ENCODE measurements around the gene IL26. TPM values are rescaled to one million over a fixed set of nuclear protein-coding genes. Genes with fewer than 3 reads are reported as not detected.

IL26 gene
- total RNA-seq, 1 experiment from 2014 or later: not detected

DNA sequence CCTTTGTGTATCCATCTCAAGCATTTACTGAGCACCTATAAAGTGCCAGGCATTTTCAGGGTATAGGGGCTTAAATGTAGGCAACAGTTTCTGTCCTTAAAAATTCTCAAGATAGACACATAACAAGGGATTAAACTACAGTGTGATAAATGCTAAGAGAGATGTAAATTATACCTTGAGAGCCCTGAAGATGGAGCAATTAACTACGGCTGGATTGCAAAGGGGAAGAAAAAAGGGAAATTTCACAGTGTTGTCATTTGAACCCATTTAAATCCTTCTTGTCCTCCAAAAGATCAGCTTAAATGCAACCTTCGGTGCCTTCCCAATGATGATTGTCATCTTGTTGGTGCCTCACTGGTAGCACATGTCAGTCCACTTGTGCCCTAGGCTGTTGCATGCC is 11.5 kb upstream of the IL26 start:
- peak overlapping the region; percentile 36 for H2AFZ ChIP-seq (ENCODE audit: low read length)
- H3K36me3 ChIP-seq (ENCODE audit: insufficient read depth, low read length): no peaks in the 10 kb centered on the region
- DNase-seq: peak; percentile 47
- H3K9me2 ChIP-seq (replicated peaks; ENCODE audit: insufficient read depth, low read length): no peaks in the 10 kb centered on the region
- H3K4me3 ChIP-seq (ENCODE audit: low read length): peak overlapping the region; percentile 42; the same call in 1 of the 2 replicates
- peak overlapping the region; percentile 58 for H3K4me2 ChIP-seq (ENCODE audit: low read depth, low read length, poor library complexity, severe bottlenecking)
- H3K27ac ChIP-seq (ENCODE audit: low read length): no peak overlapping the region
- H3K27me3 ChIP-seq (ENCODE audit: low read length): no peaks in the 10 kb centered on the region
- peaks cover 12% of the 10 kb centered on the region for H3K4me1 ChIP-seq (ENCODE audit: low read length)
- H4K20me1 ChIP-seq (ENCODE audit: insufficient read depth, low read depth, low read length): no peaks in the 10 kb centered on the region
- no peaks in the 10 kb centered on the region for H3K79me2 ChIP-seq (ENCODE audit: low read length)
- H3K9ac ChIP-seq (ENCODE audit: low read length): peak overlapping the region; percentile 47
- H3K9me3 ChIP-seq (ENCODE audit: low read length): no peaks in the 10 kb centered on the region

DNA sequence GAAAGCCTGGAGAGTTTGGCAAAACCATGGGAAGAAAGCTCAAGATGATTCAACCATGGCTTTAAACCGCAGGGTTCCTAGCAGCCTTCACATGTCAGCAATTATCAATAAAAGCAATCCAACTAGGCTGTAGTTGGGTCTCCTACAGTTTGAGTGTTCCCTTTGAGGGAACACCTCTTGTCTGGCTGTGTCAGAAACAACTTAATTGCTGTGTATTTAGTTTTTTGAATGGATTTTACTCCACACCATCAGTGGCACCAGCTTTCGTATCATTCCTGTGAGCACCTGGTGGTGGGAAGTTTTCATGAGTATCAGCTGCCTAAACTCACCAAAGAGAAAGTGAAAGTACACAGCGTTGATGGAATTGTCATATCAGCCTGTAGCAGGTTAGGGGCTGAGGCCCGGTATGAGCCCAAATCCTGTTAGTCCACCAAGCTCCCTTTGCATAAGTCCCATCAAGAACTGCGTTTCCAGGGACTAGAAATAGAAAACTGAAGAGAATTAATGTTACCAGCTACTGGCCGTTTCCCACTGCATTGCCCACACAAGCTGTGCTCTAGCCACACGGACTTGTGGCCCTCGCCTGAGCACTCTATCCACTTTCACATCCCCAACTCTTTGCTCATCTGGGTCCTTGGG is 10.9 kb upstream of the IL26 start:
- peak overlapping the region; percentile 42; the same call in 1 of the 2 replicates for H3K4me3 ChIP-seq (ENCODE audit: low read length)
- no peak overlapping the region for H3K27ac ChIP-seq (ENCODE audit: low read length)
- peak overlapping the region; percentile 47 for H3K9ac ChIP-seq (ENCODE audit: low read length)
- H3K4me2 ChIP-seq (ENCODE audit: low read depth, low read length, poor library complexity, severe bottlenecking): peak overlapping the region; percentile 58
- no peaks in the 10 kb centered on the region for H4K20me1 ChIP-seq (ENCODE audit: insufficient read depth, low read depth, low read length)
- no peaks in the 10 kb centered on the region for H3K9me3 ChIP-seq (ENCODE audit: low read length)
- no peaks in the 10 kb centered on the region for H3K27me3 ChIP-seq (ENCODE audit: low read length)
- DNase-seq: peak; percentile 43
- H3K79me2 ChIP-seq (ENCODE audit: low read length): no peaks in the 10 kb centered on the region
- no peaks in the 10 kb centered on the region for H3K36me3 ChIP-seq (ENCODE audit: insufficient read depth, low read length)
- H3K9me2 ChIP-seq (replicated peaks; ENCODE audit: insufficient read depth, low read length): no peaks in the 10 kb centered on the region
- H2AFZ ChIP-seq (ENCODE audit: low read length): peak overlapping the region; percentile 36
- H3K4me1 ChIP-seq (ENCODE audit: low read length): peaks cover 12% of the 10 kb centered on the region

DNA sequence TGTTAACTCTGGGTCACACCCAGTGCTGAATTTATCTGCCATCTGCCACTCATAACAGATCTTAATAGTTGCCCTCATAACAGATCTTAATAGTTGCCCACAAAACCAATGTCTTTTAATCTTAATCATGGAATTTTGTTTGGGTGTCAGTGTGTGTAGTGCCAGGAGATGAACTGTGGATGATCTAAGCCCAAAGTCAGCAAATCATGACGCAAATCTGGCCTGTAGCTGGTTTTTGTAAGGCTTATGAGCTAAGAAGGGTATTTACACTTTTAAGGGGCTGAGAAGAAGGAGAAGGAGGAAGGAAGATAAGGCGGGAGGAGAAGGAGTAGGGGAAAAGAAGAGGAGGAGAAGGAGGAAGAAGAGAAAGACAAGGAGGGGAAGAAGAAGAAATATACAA is 10.0 kb upstream of the IL26 start:
- no peak overlapping the region for H3K4me2 ChIP-seq (ENCODE audit: low read depth, low read length, poor library complexity, severe bottlenecking)
- no peak for DNase-seq
- no peak overlapping the region for H3K27ac ChIP-seq (ENCODE audit: low read length)
- no peaks in the 10 kb centered on the region for H3K9me3 ChIP-seq (ENCODE audit: low read length)
- H3K36me3 ChIP-seq (ENCODE audit: insufficient read depth, low read length): no peaks in the 10 kb centered on the region
- no peak overlapping the region for H3K4me3 ChIP-seq (ENCODE audit: low read length)
- H4K20me1 ChIP-seq (ENCODE audit: insufficient read depth, low read depth, low read length): no peaks in the 10 kb centered on the region
- no peaks in the 10 kb centered on the region for H3K9me2 ChIP-seq (replicated peaks; ENCODE audit: insufficient read depth, low read length)
- no peaks in the 10 kb centered on the region for H3K79me2 ChIP-seq (ENCODE audit: low read length)
- no peak overlapping the region for H3K9ac ChIP-seq (ENCODE audit: low read length)
- no peak overlapping the region for H2AFZ ChIP-seq (ENCODE audit: low read length)
- no peaks in the 10 kb centered on the region for H3K27me3 ChIP-seq (ENCODE audit: low read length)
- H3K4me1 ChIP-seq (ENCODE audit: low read length): peaks cover 12% of the 10 kb centered on the region

DNA sequence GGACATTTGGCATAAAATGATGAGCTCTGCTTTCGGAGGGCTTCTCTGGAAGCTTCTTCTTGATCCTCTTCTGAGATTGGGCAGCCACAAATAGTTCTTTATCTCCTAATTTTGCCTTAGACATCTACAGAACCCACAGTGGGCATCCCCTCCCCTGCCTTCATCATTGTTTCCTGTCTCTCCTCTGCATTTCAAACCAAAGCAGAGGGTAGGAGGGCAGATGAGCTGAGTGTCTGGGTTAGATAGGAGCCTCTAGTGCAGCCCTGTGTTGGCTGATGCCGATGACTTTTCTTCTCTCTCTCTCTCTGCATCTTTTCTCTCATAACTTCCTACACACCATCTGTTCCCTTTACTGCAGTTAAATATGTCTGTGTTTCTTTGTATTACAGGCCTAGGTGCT is 8.5 kb upstream of the IL26 start:
- no peak overlapping the region for H3K9ac ChIP-seq (ENCODE audit: low read length)
- H3K79me2 ChIP-seq (ENCODE audit: low read length): no peaks in the 10 kb centered on the region
- DNase-seq: no peak
- H3K36me3 ChIP-seq (ENCODE audit: insufficient read depth, low read length): no peaks in the 10 kb centered on the region
- H2AFZ ChIP-seq (ENCODE audit: low read length): no peak overlapping the region
- H3K27ac ChIP-seq (ENCODE audit: low read length): no peak overlapping the region
- H3K9me3 ChIP-seq (ENCODE audit: low read length): no peaks in the 10 kb centered on the region
- H3K4me2 ChIP-seq (ENCODE audit: low read depth, low read length, poor library complexity, severe bottlenecking): no peak overlapping the region
- peaks cover 12% of the 10 kb centered on the region for H3K4me1 ChIP-seq (ENCODE audit: low read length)
- H3K4me3 ChIP-seq (ENCODE audit: low read length): no peak overlapping the region
- no peaks in the 10 kb centered on the region for H3K27me3 ChIP-seq (ENCODE audit: low read length)
- no peaks in the 10 kb centered on the region for H3K9me2 ChIP-seq (replicated peaks; ENCODE audit: insufficient read depth, low read length)
- H4K20me1 ChIP-seq (ENCODE audit: insufficient read depth, low read depth, low read length): no peaks in the 10 kb centered on the region

DNA sequence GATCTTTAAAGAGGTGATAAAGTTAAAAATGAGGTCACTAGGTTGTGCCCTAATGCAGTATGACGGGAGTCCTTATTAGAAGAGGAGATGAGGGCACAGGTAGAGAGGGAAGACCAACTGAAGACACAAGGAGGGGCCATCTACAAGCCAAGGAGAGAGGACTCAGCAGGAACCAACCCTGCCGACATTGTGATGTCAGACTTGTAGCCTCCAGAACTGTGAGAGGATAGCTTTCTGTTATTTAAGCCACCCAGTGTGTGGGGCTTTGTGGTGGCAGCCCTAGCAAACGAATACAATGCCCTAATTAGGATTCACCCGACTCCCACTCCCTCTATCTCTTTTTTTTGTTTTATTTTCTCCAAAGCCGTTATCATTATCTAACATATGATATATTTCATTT is 7.9 kb upstream of the IL26 start:
- no peak overlapping the region for H2AFZ ChIP-seq (ENCODE audit: low read length)
- no peak for DNase-seq
- H3K9me3 ChIP-seq (ENCODE audit: low read length): no peaks in the 10 kb centered on the region
- H3K4me1 ChIP-seq (ENCODE audit: low read length): peaks cover 12% of the 10 kb centered on the region
- H3K36me3 ChIP-seq (ENCODE audit: insufficient read depth, low read length): no peaks in the 10 kb centered on the region
- H3K27ac ChIP-seq (ENCODE audit: low read length): no peak overlapping the region
- H3K27me3 ChIP-seq (ENCODE audit: low read length): no peaks in the 10 kb centered on the region
- no peaks in the 10 kb centered on the region for H3K9me2 ChIP-seq (replicated peaks; ENCODE audit: insufficient read depth, low read length)
- no peak overlapping the region for H3K9ac ChIP-seq (ENCODE audit: low read length)
- no peak overlapping the region for H3K4me3 ChIP-seq (ENCODE audit: low read length)
- H3K4me2 ChIP-seq (ENCODE audit: low read depth, low read length, poor library complexity, severe bottlenecking): no peak overlapping the region
- H4K20me1 ChIP-seq (ENCODE audit: insufficient read depth, low read depth, low read length): no peaks in the 10 kb centered on the region
- H3K79me2 ChIP-seq (ENCODE audit: low read length): no peaks in the 10 kb centered on the region

DNA sequence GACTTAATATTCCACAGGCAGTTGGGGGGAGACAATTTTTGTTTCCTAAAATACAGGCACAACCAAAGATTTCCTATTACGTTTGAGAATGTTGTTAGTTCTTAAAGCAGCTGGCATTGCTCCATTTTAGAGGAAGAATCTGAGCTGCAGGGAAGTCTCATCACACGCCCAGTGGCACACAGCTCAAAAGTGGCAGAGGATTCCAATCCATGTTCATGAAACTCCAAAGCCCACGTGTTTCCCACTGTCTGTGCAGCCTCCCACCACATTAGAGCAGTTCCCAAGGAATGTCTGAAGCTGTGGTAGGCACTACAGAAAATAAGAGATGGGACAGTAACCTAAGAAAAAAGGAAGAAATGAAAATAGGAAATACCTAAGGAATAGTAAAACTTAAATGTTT is 6.1 kb upstream of the IL26 start:
- Histone ChIP-seq H3K9me3 (ENCODE audit: low read length) (no peaks in the 10 kb centered on the region), H3K9ac (ENCODE audit: low read length) (no peak overlapping the region), H4K20me1 (ENCODE audit: insufficient read depth, low read depth, low read length) (no peaks in the 10 kb centered on the region), H3K36me3 (ENCODE audit: insufficient read depth, low read length) (no peaks in the 10 kb centered on the region), H2AFZ (ENCODE audit: low read length) (no peak overlapping the region), H3K79me2 (ENCODE audit: low read length) (no peaks in the 10 kb centered on the region), H3K27ac (ENCODE audit: low read length) (no peak overlapping the region), H3K9me2 (replicated peaks; ENCODE audit: insufficient read depth, low read length) (no peaks in the 10 kb centered on the region), H3K4me2 (ENCODE audit: low read depth, low read length, poor library complexity, severe bottlenecking) (no peak overlapping the region), H3K27me3 (ENCODE audit: low read length) (no peaks in the 10 kb centered on the region), H3K4me3 (ENCODE audit: low read length) (no peak overlapping the region), H3K4me1 (ENCODE audit: low read length) (peaks cover 4% of the 10 kb centered on the region)
- no peak for DNase-seq

DNA sequence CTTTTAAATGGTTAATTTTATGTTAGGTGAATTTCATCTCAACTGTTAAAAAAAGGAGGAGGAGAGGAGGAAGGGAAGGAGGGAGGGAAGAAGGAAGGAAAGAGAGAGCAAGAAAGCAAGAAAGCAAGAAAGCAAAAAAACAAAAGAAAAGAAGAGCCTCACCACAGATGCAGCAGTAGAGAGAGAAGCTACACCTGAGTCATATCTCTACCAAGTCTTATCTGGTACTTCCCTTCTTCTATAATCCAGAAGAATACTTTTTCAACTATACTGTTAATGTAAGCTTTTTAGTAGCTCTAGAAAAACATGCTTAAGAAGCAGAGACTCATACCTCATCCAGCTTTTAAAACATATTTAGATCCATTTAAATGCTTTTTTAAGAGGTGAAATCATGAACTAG is 5.6 kb upstream of the IL26 start:
- no peak overlapping the region for H3K27ac ChIP-seq (ENCODE audit: low read length)
- H3K9me3 ChIP-seq (ENCODE audit: low read length): no peaks in the 10 kb centered on the region
- H3K79me2 ChIP-seq (ENCODE audit: low read length): no peaks in the 10 kb centered on the region
- no peaks in the 10 kb centered on the region; the same call in 1 of the 2 replicates for H3K4me1 ChIP-seq (ENCODE audit: low read length)
- H4K20me1 ChIP-seq (ENCODE audit: insufficient read depth, low read depth, low read length): no peaks in the 10 kb centered on the region
- H3K36me3 ChIP-seq (ENCODE audit: insufficient read depth, low read length): no peaks in the 10 kb centered on the region
- no peak overlapping the region for H3K9ac ChIP-seq (ENCODE audit: low read length)
- H3K4me2 ChIP-seq (ENCODE audit: low read depth, low read length, poor library complexity, severe bottlenecking): no peak overlapping the region
- DNase-seq: no peak
- no peaks in the 10 kb centered on the region for H3K27me3 ChIP-seq (ENCODE audit: low read length)
- no peak overlapping the region for H2AFZ ChIP-seq (ENCODE audit: low read length)
- H3K9me2 ChIP-seq (replicated peaks; ENCODE audit: insufficient read depth, low read length): no peaks in the 10 kb centered on the region
- H3K4me3 ChIP-seq (ENCODE audit: low read length): no peak overlapping the region

DNA sequence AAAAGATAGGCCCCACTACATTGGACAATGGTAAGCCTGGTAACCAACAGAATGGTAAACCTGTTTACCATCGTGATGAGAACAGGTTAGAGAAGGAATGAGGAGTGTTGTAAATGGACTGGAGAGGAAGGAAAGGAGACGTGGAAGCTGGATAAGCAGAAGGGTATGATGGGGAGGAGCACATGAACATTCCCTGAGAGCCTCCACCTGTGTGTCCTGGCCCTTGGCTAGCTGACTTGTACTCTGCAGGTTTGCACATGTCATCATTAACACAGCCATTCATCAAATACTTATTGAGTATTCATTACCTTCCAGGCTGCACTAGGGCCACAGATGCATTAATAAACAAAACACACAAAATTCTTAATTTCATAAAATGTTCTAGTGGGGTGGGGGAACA is 4.3 kb upstream of the IL26 start:
- H2AFZ ChIP-seq (ENCODE audit: low read length): no peak overlapping the region
- no peak overlapping the region for H3K4me3 ChIP-seq (ENCODE audit: low read length)
- H3K4me2 ChIP-seq (ENCODE audit: low read depth, low read length, poor library complexity, severe bottlenecking): no peak overlapping the region
- H4K20me1 ChIP-seq (ENCODE audit: insufficient read depth, low read depth, low read length): no peaks in the 10 kb centered on the region
- H3K27ac ChIP-seq (ENCODE audit: low read length): no peak overlapping the region
- H3K36me3 ChIP-seq (ENCODE audit: insufficient read depth, low read length): no peaks in the 10 kb centered on the region
- H3K9me3 ChIP-seq (ENCODE audit: low read length): no peaks in the 10 kb centered on the region
- H3K79me2 ChIP-seq (ENCODE audit: low read length): no peaks in the 10 kb centered on the region
- H3K4me1 ChIP-seq (ENCODE audit: low read length): no peaks in the 10 kb centered on the region
- no peak overlapping the region for H3K9ac ChIP-seq (ENCODE audit: low read length)
- no peak for DNase-seq
- H3K27me3 ChIP-seq (ENCODE audit: low read length): no peaks in the 10 kb centered on the region
- H3K9me2 ChIP-seq (replicated peaks; ENCODE audit: insufficient read depth, low read length): no peaks in the 10 kb centered on the region

Data from Karpas-422 (cell line).